ENCODE data around the gene FIGNL2.
A peak's percentile ranks its signal among the peaks of the same experiment; 100 is the strongest.
"Not testable (repeated sequence)": the region's sequence is repeated elsewhere in the genome, so short reads cannot be mapped to it uniquely, and the experiment has no call there.

FIGNL2 gene

GRCh38 chr12:51888316-51889215, 40.0 kb upstream of the FIGNL2 start:
- H3K27me3 ChIP-seq (ENCODE audit: control insufficient read depth in 2 of 2, insufficient read depth in 2 of 2, low read length in 2 of 2) = no peaks in the 10 kb centered on the region
- H3K4me1 ChIP-seq (ENCODE audit: control insufficient read depth in 2 of 2, insufficient read depth in 2 of 2, low read length in 2 of 2) = no peaks in the 10 kb centered on the region
- H3K9me3 ChIP-seq (ENCODE audit: control insufficient read depth in 2 of 2, low read length in 2 of 2) = no peaks in the 10 kb centered on the region
- no peak overlapping the region for H3K27ac ChIP-seq (ENCODE audit: low read depth in 2 of 2, low read length in 2 of 2)
- no peaks in the 10 kb centered on the region for H3K36me3 ChIP-seq (ENCODE audit: control insufficient read depth in 2 of 2, insufficient read depth in 2 of 2, low read length in 2 of 2)
- H3K4me3 ChIP-seq (ENCODE audit: low read length in 2 of 2) = no peak overlapping the region
- no peak overlapping the region for H3K9ac ChIP-seq (ENCODE audit: low read depth in 1 of 2, low read length in 2 of 2)

GRCh38 chr12:51887476-51888315, 39.2 kb upstream of the FIGNL2 start, which contains the start of gene ANKRD33:
Gene ANKRD33, plus strand, starts transcription at chr12:51888103. Its CDS starts 84 bp downstream, at chr12:51888187.
- H3K4me1 ChIP-seq (ENCODE audit: control insufficient read depth in 2 of 2, insufficient read depth in 2 of 2, low read length in 2 of 2) = no peaks in the 10 kb centered on the region
- no peak within 1 kb of the TSS for H3K4me3 ChIP-seq (ENCODE audit: low read length in 2 of 2)
- H3K36me3 ChIP-seq (ENCODE audit: control insufficient read depth in 2 of 2, insufficient read depth in 2 of 2, low read length in 2 of 2) = no peaks in the 10 kb centered on the region
- no peaks in the 10 kb centered on the region for H3K27me3 ChIP-seq (ENCODE audit: control insufficient read depth in 2 of 2, insufficient read depth in 2 of 2, low read length in 2 of 2)
- H3K27ac ChIP-seq (ENCODE audit: low read depth in 2 of 2, low read length in 2 of 2) = no peak within 1 kb of the TSS
- no peak within 1 kb of the TSS for H3K9ac ChIP-seq (ENCODE audit: low read depth in 1 of 2, low read length in 2 of 2)
- no peaks in the 10 kb centered on the region for H3K9me3 ChIP-seq (ENCODE audit: control insufficient read depth in 2 of 2, low read length in 2 of 2)

- no peaks in the 10 kb centered on the region for H3K36me3 ChIP-seq (ENCODE audit: control insufficient read depth in 2 of 2, insufficient read depth in 2 of 2, low read length in 2 of 2)
- no peaks in the 10 kb centered on the region for H3K4me1 ChIP-seq (ENCODE audit: control insufficient read depth in 2 of 2, insufficient read depth in 2 of 2, low read length in 2 of 2)
- no peak overlapping the region for H3K9ac ChIP-seq (ENCODE audit: low read depth in 1 of 2, low read length in 2 of 2)
- peak overlapping the region in 1 of 2 donors; percentile 14 for H3K4me3 ChIP-seq (ENCODE audit: low read length in 2 of 2)
- H3K9me3 ChIP-seq (ENCODE audit: control insufficient read depth in 2 of 2, low read length in 2 of 2) = no peaks in the 10 kb centered on the region
- H3K27ac ChIP-seq (ENCODE audit: low read depth in 2 of 2, low read length in 2 of 2) = peak overlapping the region; percentile 22 to 45
- H3K27me3 ChIP-seq (ENCODE audit: control insufficient read depth in 2 of 2, insufficient read depth in 2 of 2, low read length in 2 of 2) = no peaks in the 10 kb centered on the region
Measured at GRCh38 chr12:51886021-51886710, 37.6 kb upstream of the FIGNL2 start.

- H3K9me3 ChIP-seq (ENCODE audit: control insufficient read depth in 2 of 2, low read length in 2 of 2); H3K9ac ChIP-seq (ENCODE audit: low read depth in 1 of 2, low read length in 2 of 2); H3K36me3 ChIP-seq (ENCODE audit: control insufficient read depth in 2 of 2, insufficient read depth in 2 of 2, low read length in 2 of 2); H3K4me1 ChIP-seq (ENCODE audit: control insufficient read depth in 2 of 2, insufficient read depth in 2 of 2, low read length in 2 of 2); H3K27me3 ChIP-seq (ENCODE audit: control insufficient read depth in 2 of 2, insufficient read depth in 2 of 2, low read length in 2 of 2); H3K27ac ChIP-seq (ENCODE audit: low read depth in 2 of 2, low read length in 2 of 2); H3K4me3 ChIP-seq (ENCODE audit: low read length in 2 of 2): not testable (repeated sequence)
Measured at GRCh38 chr12:51885294-51886020, 36.9 kb upstream of the FIGNL2 start.

- Histone ChIP-seq H3K9ac (ENCODE audit: low read depth in 1 of 2, low read length in 2 of 2) (no peak overlapping the region), H3K4me3 (ENCODE audit: low read length in 2 of 2) (no peak overlapping the region), H3K27me3 (ENCODE audit: control insufficient read depth in 2 of 2, insufficient read depth in 2 of 2, low read length in 2 of 2) (no peaks in the 10 kb centered on the region), H3K36me3 (ENCODE audit: control insufficient read depth in 2 of 2, insufficient read depth in 2 of 2, low read length in 2 of 2) (no peaks in the 10 kb centered on the region), H3K9me3 (ENCODE audit: control insufficient read depth in 2 of 2, low read length in 2 of 2) (no peaks in the 10 kb centered on the region), H3K4me1 (ENCODE audit: control insufficient read depth in 2 of 2, insufficient read depth in 2 of 2, low read length in 2 of 2) (no peaks in the 10 kb centered on the region), H3K27ac (ENCODE audit: low read depth in 2 of 2, low read length in 2 of 2) (no peak overlapping the region)
Measured at GRCh38 chr12:51884676-51885229, 36.2 kb upstream of the FIGNL2 start.

- H3K9me3 ChIP-seq (ENCODE audit: control insufficient read depth in 2 of 2, low read length in 2 of 2) = no peaks in the 10 kb centered on the region
- H3K9ac ChIP-seq (ENCODE audit: low read depth in 1 of 2, low read length in 2 of 2) = no peak overlapping the region
- H3K36me3 ChIP-seq (ENCODE audit: control insufficient read depth in 2 of 2, insufficient read depth in 2 of 2, low read length in 2 of 2) = no peaks in the 10 kb centered on the region
- no peak overlapping the region for H3K4me3 ChIP-seq (ENCODE audit: low read length in 2 of 2)
- H3K4me1 ChIP-seq (ENCODE audit: control insufficient read depth in 2 of 2, insufficient read depth in 2 of 2, low read length in 2 of 2) = no peaks in the 10 kb centered on the region
- H3K27ac ChIP-seq (ENCODE audit: low read depth in 2 of 2, low read length in 2 of 2) = peak overlapping the region in 1 of 2 donors; percentile 1
- no peaks in the 10 kb centered on the region for H3K27me3 ChIP-seq (ENCODE audit: control insufficient read depth in 2 of 2, insufficient read depth in 2 of 2, low read length in 2 of 2)
Measured at GRCh38 chr12:51883998-51884675, 35.6 kb upstream of the FIGNL2 start.

GRCh38 chr12:51883295-51883694, 34.8 kb upstream of the FIGNL2 start:
- no peak overlapping the region for H3K27ac ChIP-seq (ENCODE audit: low read depth in 2 of 2, low read length in 2 of 2)
- H3K36me3 ChIP-seq (ENCODE audit: control insufficient read depth in 2 of 2, insufficient read depth in 2 of 2, low read length in 2 of 2) = no peaks in the 10 kb centered on the region
- H3K9me3 ChIP-seq (ENCODE audit: control insufficient read depth in 2 of 2, low read length in 2 of 2) = no peaks in the 10 kb centered on the region
- H3K9ac ChIP-seq (ENCODE audit: low read depth in 1 of 2, low read length in 2 of 2) = no peak overlapping the region
- H3K4me3 ChIP-seq (ENCODE audit: low read length in 2 of 2) = no peak overlapping the region
- H3K4me1 ChIP-seq (ENCODE audit: control insufficient read depth in 2 of 2, insufficient read depth in 2 of 2, low read length in 2 of 2) = no peaks in the 10 kb centered on the region
- no peaks in the 10 kb centered on the region for H3K27me3 ChIP-seq (ENCODE audit: control insufficient read depth in 2 of 2, insufficient read depth in 2 of 2, low read length in 2 of 2)

GRCh38 chr12:51879102-51879501, 30.6 kb upstream of the FIGNL2 start:
- Histone ChIP-seq H3K9me3 (ENCODE audit: control insufficient read depth in 2 of 2, low read length in 2 of 2) (no peaks in the 10 kb centered on the region), H3K27me3 (ENCODE audit: control insufficient read depth in 2 of 2, insufficient read depth in 2 of 2, low read length in 2 of 2) (no peaks in the 10 kb centered on the region), H3K9ac (ENCODE audit: low read depth in 1 of 2, low read length in 2 of 2) (no peak overlapping the region), H3K4me1 (ENCODE audit: control insufficient read depth in 2 of 2, insufficient read depth in 2 of 2, low read length in 2 of 2) (no peaks in the 10 kb centered on the region), H3K4me3 (ENCODE audit: low read length in 2 of 2) (no peak overlapping the region), H3K36me3 (ENCODE audit: control insufficient read depth in 2 of 2, insufficient read depth in 2 of 2, low read length in 2 of 2) (no peaks in the 10 kb centered on the region), H3K27ac (ENCODE audit: low read depth in 2 of 2, low read length in 2 of 2) (no peak overlapping the region)

- no peaks in the 10 kb centered on the region for H3K36me3 ChIP-seq (ENCODE audit: control insufficient read depth in 2 of 2, insufficient read depth in 2 of 2, low read length in 2 of 2)
- peaks cover 3 to 4% of the 10 kb centered on the region in 2 donors for H3K4me1 ChIP-seq (ENCODE audit: control insufficient read depth in 2 of 2, insufficient read depth in 2 of 2, low read length in 2 of 2)
- no peaks in the 10 kb centered on the region for H3K9me3 ChIP-seq (ENCODE audit: control insufficient read depth in 2 of 2, low read length in 2 of 2)
- H3K9ac ChIP-seq (ENCODE audit: low read depth in 1 of 2, low read length in 2 of 2) = no peak overlapping the region
- H3K4me3 ChIP-seq (ENCODE audit: low read length in 2 of 2) = no peak overlapping the region
- no peak overlapping the region for H3K27ac ChIP-seq (ENCODE audit: low read depth in 2 of 2, low read length in 2 of 2)
- H3K27me3 ChIP-seq (ENCODE audit: control insufficient read depth in 2 of 2, insufficient read depth in 2 of 2, low read length in 2 of 2) = peaks cover 3 to 8% of the 10 kb centered on the region in 2 donors
Measured at GRCh38 chr12:51874486-51874885, 26.0 kb upstream of the FIGNL2 start.

All from mucosa of rectum (tissue), 2 donors.